Umbilical cord (tissue), 2 donors: ENCODE results near the gene CORO2B. TPM values are rescaled to one million over a fixed set of nuclear protein-coding genes. Genes with fewer than 3 reads are reported as not detected.
"Not testable (repeated sequence)": the region's sequence is repeated elsewhere in the genome, so short reads cannot be mapped to it uniquely, and the experiment has no call there.

ENCODE experiments used
- DNase-seq: peaks from one replicate; pipeline ENCODE4 v3.0.0-alpha.2; 2015; ENCODE audit warnings: low spot score
- total RNA-seq: library from RNA; depleted of rRNA; stranded (reverse); fragments of >200 nt; gene quantifications from one replicate; pipeline ENCODE4 v1.2.3, GENCODE V29; 2014; ENCODE audit warnings: low replicate concordance; ENCODE audit not compliant: insufficient read depth

Gene CORO2B
- total RNA-seq, 1 donor from 2014 or later = 0.72 TPM

GRCh38 chr15:68725736-68726135, 146.9 kb downstream of the CORO2B start:
- DNase-seq = peak; percentile 69

GRCh38 chr15:68726246-68726645, 147.5 kb downstream of the CORO2B start:
- no peak for DNase-seq

- DNase-seq = peak; percentile 65
These were observed 151.1 kb downstream of the CORO2B start for GRCh38 chr15:68729789-68730411.

- DNase-seq = peak; percentile 57
These were observed 151.7 kb downstream of the CORO2B start for GRCh38 chr15:68730471-68730919.

- no peak for DNase-seq
These were observed 152.4 kb downstream of the CORO2B start for GRCh38 chr15:68730976-68731897.

- no peak for DNase-seq
These were observed 153.7 kb downstream of the CORO2B start for GRCh38 chr15:68732451-68732850.

GRCh38 chr15:68733666-68734065, 154.9 kb downstream of the CORO2B start:
- DNase-seq = no peak

GRCh38 chr15:68734352-68734751, 155.6 kb downstream of the CORO2B start:
- DNase-seq = peak; percentile 32

GRCh38 chr15:68734881-68735280, 156.1 kb downstream of the CORO2B start:
- no peak for DNase-seq

GRCh38 chr15:68735610-68736009, 156.8 kb downstream of the CORO2B start:
- DNase-seq = no peak

- no peak for DNase-seq
These were observed 160.7 kb downstream of the CORO2B start for GRCh38 chr15:68739390-68740080.

- no peak for DNase-seq
These were observed 164.5 kb downstream of the CORO2B start for GRCh38 chr15:68743256-68743655.

GRCh38 chr15:68749365-68749764, 170.6 kb downstream of the CORO2B start:
- no peak for DNase-seq

GRCh38 chr15:68749793-68750192, 171.0 kb downstream of the CORO2B start:
- DNase-seq = peak; percentile 74

GRCh38 chr15:68751622-68752021, 172.8 kb downstream of the CORO2B start:
- DNase-seq = no peak

GRCh38 chr15:68755731-68756130, 176.9 kb downstream of the CORO2B start:
- peak; percentile 32 for DNase-seq

GRCh38 chr15:68759982-68760579, 181.3 kb downstream of the CORO2B start:
- DNase-seq = not testable (repeated sequence)

- DNase-seq = no peak
These were observed 184.3 kb downstream of the CORO2B start for GRCh38 chr15:68763063-68763462.

- DNase-seq = no peak
These were observed 185.3 kb downstream of the CORO2B start for GRCh38 chr15:68764090-68764489.

GRCh38 chr15:68765602-68766368, 187.0 kb downstream of the CORO2B start:
- DNase-seq = no peak

GRCh38 chr15:68767833-68768232, 189.0 kb downstream of the CORO2B start:
- no peak for DNase-seq
